DMS79 (cell line): ENCODE data around the gene PLEKHO1.

ENCODE experiments used
- DNase-seq: peaks from one replicate; lab custom pipeline; 2025; lab: John Stamatoyannopoulos, UW

Gene PLEKHO1

DNA sequence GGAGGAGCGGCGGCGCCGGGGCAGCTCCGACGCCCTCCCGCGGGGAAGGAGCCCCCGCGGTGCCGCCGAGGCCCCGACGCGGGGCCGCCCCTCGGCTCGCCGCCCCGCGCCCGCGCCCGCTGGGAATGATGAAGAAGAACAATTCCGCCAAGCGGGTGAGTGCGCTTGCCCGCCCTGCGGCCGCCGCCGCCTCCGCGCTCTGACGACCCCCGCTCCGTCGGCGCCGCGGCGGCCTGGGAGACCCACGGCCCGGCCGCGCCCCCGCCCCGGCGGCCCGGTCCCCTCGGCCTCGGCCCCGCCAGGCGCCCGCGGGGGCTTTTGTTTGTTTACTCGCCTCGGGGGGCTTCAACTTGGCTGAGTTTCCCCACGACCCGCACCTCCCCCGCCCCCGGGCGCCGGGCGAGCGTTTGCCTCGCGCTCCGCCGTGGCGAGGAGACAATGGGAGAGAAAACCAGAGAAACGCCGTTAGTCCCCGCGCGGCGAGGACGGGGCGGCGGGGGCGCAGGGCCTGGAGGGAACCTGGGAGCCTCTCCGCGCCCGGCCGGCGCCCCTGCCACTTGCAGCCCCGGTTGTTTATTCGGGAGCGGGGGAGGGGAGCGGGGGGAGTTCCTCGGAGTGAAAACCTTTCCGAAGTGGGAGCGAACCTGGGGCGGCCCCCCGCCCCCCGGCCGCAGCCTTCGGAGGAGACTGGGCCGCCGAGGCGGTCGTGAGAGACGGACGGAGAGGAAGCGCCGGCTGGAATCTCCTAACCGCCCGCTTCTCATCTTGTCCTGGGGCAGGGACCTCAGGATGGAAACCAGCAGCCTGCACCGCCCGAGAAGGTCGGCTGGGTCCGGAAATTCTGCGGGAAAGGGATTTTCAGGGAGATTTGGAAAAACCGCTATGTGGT, 661 bp downstream of the PLEKHO1 start:
- no peak for DNase-seq

GRCh38 chr1:150151291-150152181, 1.8 kb downstream of the PLEKHO1 start:
- DNase-seq = no peak

- no peak for DNase-seq
These were observed 2.4 kb downstream of the PLEKHO1 start for GRCh38 chr1:150152182-150152536.

GRCh38 chr1:150152772-150153456, 3.2 kb downstream of the PLEKHO1 start:
- no peak for DNase-seq

- no peak for DNase-seq
These were observed 4.4 kb downstream of the PLEKHO1 start for GRCh38 chr1:150154143-150154542.

DNA sequence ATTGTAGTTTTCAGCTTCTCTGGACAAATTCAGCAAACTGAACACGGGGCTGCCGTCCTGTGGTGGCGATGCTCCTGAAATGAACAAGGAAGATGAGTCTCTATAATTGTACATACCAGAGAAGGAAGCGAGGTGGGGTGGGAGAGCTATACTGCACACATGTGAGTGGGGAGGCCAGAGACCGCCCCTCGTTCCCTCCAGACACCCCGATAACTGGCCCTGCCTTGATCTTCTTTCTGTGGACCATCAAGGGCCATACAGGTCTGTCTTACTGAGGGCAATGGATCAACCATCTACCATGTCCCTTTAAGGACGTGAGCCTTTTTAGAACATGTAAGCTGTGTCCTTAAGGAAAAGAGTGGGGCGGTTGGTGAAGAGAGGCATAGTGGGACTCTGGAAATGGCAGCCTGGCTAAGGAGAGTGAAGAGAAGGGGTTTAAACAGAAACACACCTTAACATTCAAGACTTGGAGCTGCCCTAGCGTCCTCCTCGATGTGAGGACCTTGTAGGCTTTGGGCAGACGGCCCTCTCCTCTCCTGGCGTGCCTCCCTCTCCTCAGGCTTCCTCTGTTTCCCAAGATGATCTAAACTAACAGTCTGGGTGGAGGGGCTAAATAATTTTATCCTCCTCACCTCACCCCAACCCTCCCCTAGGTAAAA, 5.8 kb downstream of the PLEKHO1 start:
- no peak for DNase-seq

DNA sequence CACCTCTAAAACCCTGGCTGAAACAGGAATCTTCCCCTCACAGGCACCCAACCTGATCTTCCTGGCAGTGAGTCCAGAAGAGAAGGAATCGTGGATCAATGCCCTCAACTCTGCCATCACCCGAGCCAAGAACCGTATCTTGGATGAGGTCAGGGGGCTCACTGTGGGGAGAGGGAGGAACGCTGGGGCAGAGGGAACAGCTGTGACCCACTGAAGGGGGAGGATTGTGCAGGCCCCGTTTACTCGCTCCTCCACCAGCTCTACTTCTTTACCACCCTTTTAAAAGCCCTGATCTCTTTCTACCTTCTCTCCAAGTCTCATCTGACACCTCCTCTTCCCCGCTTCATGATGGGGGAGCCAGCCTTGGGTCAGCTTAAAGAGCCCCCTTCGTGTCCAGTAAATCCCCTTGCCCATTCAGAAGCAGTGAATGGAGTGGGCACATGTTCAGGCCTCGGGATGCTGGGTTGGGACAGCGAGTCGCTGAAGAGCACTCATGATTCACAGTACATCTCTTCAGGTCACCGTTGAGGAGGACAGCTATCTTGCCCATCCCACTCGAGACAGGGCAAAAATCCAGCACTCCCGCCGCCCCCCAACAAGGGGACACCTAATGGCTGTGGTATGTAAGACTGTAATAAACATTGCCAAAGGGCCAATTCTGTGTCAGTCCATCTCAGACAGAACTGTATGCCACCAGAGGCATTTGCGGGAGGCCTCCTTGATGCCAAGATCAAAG, 7.3 kb downstream of the PLEKHO1 start:
- no peak for DNase-seq

DNA sequence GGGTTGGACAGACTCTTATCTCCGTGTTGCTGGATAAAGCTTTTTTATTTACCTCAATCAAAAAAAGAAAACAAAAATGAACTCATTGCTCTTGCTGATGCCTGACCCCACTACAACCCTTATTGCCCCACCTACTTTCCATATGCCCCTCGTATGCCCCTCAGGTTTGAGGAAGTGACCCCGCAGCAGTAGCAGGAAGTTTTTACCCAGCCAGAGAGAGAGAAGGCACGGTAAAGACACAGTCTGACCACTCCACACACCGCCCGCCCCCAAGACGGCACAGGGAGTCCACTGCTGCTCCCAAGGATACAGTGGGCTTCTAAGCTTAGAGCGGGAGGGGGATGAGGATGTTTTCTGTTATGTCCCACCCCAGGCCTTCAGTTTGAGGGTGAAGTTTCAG, 9.8 kb downstream of the PLEKHO1 start:
- no peak for DNase-seq

- DNase-seq = no peak
These were observed 11.4 kb downstream of the PLEKHO1 start for GRCh38 chr1:150160964-150161621.

GRCh38 chr1:150161747-150162581, 12.2 kb downstream of the PLEKHO1 start:
- peak; percentile 36 for DNase-seq

- DNase-seq = no peak
These were observed 12.8 kb downstream of the PLEKHO1 start for GRCh38 chr1:150162582-150162861.

- peak; percentile 96 for DNase-seq
These were observed 13.4 kb downstream of the PLEKHO1 start for GRCh38 chr1:150162862-150163706.

GRCh38 chr1:150164224-150164623, 14.5 kb downstream of the PLEKHO1 start:
- no peak for DNase-seq

- peak; percentile 48 for DNase-seq
These were observed 15.1 kb downstream of the PLEKHO1 start for GRCh38 chr1:150164779-150165178.

DNA sequence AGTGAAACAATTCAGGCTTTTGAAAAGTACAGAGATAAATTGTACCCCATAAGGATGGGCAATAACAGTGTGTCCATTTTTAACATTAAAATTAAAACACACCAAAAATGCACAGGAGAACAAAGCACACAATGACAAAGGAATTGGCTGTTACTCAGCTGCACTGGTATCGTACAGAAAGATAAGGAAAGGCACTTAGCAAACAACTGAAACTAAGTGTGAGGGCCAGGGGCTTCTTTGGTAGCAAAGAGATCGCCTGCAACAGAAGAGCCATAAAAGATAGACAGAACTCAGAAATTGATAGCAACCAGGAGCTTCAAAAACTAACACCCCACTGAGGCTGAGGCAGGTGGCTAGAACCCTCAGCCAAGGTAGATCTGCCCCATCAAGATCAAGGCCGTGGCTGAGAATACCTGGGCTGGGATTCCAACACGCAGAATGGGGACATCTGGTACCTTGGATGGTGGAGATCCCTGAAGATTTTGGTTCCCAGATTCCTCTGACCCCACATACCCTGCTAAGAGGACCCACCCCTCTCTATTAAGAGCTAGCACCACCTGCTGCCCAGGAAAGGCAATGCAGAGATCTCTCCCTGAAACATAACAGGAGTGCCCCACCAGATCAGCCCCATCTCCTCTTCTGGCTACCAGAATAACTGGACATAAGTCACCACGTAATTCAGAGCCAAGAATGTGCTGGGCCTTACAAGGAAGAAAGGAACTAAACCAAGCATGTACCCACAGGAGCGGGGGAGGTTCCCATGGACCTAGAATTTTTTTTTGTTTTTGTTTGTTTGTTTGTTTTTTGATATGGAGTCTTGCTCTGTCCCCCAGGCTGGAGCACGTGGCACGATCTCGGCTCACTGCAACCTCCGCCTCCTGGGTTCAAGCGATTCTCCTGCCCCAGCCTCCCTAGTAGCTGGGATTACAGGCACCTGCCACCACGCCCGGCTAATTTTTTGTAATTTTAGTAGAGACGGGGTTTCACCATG, 16.2 kb downstream of the PLEKHO1 start:
- DNase-seq = no peak

GRCh38 chr1:150168960-150169601, 19.4 kb downstream of the PLEKHO1 start:
- no peak for DNase-seq

DNA sequence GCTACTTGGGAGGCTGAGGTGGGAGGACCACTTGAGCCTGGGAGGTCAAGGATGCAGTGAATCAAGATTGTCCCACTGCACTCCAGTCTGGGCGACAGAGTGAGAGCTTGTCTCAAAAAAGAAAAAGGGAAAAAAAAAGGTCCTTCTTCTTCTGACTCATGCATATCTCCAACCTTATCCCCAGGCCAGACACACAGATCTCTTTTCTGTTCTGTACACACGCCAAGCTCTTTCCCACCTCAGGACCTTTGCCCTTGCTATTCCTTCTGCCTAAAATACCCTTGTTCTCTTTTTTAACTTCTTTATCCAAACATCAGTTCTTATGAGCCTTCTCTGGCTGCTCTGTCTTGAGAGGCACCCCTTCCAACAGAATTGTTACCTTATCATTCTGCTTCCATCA, 22.1 kb downstream of the PLEKHO1 start:
- no peak for DNase-seq
